ENCODE results near the gene NPC1. TPM values are rescaled to one million over a fixed set of nuclear protein-coding genes. Genes with fewer than 3 reads are reported as not detected.

Gene NPC1
- total and polyA plus RNA-seq, 8 donors: 6.2 to 25.6 (median 11.0) TPM

DNA sequence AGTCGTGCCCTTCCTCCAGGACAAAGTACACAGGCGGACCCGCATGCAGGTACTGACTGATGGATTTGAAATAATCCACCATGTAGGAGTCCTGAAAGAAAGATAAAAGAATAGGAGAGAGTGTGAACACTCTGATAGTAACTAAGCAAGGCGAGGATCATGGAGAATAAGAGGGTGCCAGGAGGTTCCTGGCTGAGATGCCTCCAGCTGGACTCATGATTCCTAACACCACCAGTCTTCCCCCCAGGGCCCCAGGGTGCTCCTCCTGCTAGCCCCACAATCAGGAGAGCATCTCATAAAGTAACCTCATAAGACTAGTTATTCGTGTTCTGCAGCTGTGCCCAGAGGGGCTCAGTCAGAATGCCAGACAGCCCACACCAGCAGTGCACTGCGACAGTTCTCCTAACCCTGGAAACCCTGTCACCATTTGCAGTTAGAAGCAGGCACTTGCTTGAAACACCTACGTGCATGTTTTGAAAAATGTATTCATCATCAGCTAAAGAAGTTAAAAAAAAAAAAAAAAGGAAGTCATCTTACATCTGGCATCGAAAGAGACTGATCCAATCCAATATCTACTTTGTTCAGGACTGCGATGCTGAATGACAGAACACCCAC is 46.3 kb downstream of the NPC1 start:
- WGBS, 2 donors: 87 to 92% methylated on average over 9 of the region's 9 CpGs
- Histone ChIP-seq H3K36me3 (peaks cover 0 to 89% (median 17%) of the 10 kb centered on the region in 3 donors), H3K4me3 (no peak overlapping the region), H3K27ac (no peak overlapping the region), H3K9me3 (no peaks in the 10 kb centered on the region), H3K27me3 (no peaks in the 10 kb centered on the region), H3K4me1 (no peaks in the 10 kb centered on the region)
- no peak for FAIRE-seq
- no peak for DNase-seq
- intact Hi-C loops (cut with DNase I): loop anchor here in 1 of 3 donors (10.0 kb wide), 1 partner anchor 75 kb away; no protein-coding TSS in a partner anchor
- TF ChIP-seq, protein P1, sequence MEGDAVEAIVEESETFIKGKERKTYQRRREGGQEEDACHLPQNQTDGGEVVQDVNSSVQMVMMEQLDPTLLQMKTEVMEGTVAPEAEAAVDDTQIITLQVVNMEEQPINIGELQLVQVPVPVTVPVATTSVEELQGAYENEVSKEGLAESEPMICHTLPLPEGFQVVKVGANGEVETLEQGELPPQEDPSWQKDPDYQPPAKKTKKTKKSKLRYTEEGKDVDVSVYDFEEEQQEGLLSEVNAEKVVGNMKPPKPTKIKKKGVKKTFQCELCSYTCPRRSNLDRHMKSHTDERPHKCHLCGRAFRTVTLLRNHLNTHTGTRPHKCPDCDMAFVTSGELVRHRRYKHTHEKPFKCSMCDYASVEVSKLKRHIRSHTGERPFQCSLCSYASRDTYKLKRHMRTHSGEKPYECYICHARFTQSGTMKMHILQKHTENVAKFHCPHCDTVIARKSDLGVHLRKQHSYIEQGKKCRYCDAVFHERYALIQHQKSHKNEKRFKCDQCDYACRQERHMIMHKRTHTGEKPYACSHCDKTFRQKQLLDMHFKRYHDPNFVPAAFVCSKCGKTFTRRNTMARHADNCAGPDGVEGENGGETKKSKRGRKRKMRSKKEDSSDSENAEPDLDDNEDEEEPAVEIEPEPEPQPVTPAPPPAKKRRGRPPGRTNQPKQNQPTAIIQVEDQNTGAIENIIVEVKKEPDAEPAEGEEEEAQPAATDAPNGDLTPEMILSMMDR (IDR thresholded peaks at IDR 0.05): no peak
- ATAC-seq: peak in 1 of 4 donors; percentile 25

DNA sequence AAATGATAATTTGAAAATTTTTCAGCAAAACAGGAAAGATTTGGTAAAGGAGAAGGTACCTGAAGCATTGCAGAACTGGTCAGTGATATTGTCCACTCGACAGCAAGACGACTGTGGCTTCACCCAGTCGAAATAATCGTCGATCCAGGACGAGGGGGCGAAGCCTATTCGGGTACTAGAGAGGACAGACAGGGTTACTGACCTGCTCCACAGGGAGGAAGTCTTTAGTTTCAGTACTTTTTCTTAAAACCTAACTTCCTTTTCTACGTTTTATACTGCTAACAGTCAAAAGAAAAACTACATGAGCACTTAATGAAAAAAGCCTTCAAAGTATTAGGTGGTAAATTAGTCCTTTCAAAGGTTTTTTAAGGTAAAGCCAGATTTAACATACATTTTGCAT is 47.0 kb downstream of the NPC1 start:
- intact Hi-C loops (cut with DNase I): loop anchor here in 1 of 3 donors (10.0 kb wide), 1 partner anchor 74 kb away; no protein-coding TSS in a partner anchor
- peak in 1 of 4 donors; percentile 13 for ATAC-seq
- WGBS, 2 donors: 85% methylated on average over 9 of the region's 9 CpGs
- no peaks in the 10 kb centered on the region for H3K4me1 ChIP-seq
- TF ChIP-seq, protein P1 (IDR thresholded peaks at IDR 0.05): no peak
- H3K27me3 ChIP-seq: no peaks in the 10 kb centered on the region
- no peak overlapping the region for H3K27ac ChIP-seq
- H3K4me3 ChIP-seq: no peak overlapping the region
- no peak for DNase-seq
- peaks cover 0 to 95% (median 17%) of the 10 kb centered on the region in 3 donors for H3K36me3 ChIP-seq
- H3K9me3 ChIP-seq: no peaks in the 10 kb centered on the region
- no peak for FAIRE-seq

DNA sequence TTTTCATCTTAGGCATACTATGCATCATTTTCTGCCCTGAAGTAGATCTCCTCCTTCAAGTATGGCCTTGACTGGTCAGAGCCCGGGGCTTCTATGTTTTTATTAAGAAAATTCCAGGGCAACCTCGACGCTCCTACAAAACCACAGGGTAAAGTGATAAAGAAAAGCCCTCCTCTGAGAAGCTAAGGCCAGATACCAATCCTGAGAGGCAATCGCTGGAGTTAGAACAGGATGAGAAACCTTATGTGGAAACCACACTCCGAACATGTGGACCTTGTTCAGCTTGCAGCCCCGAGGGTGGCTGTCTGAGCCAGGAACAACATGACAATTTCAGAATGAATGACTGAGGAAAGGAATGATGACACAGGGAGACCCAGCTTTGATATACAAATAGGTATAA is 47.4 kb downstream of the NPC1 start:
- no peak for DNase-seq
- Histone ChIP-seq H3K9me3 (no peaks in the 10 kb centered on the region), H3K27ac (no peak overlapping the region), H3K36me3 (peaks cover 2 to 95% (median 17%) of the 10 kb centered on the region in 3 donors), H3K4me1 (no peaks in the 10 kb centered on the region), H3K27me3 (no peaks in the 10 kb centered on the region), H3K4me3 (no peak overlapping the region)
- intact Hi-C loops (cut with DNase I): loop anchor here in 1 of 3 donors (10.0 kb wide), 1 partner anchor 74 kb away; no protein-coding TSS in a partner anchor
- FAIRE-seq: no peak
- 81 to 83% methylated on average over 6 of the region's 6 CpGs for WGBS, 2 donors
- TF ChIP-seq, protein P1 (IDR thresholded peaks at IDR 0.05): no peak
- no peak for ATAC-seq

DNA sequence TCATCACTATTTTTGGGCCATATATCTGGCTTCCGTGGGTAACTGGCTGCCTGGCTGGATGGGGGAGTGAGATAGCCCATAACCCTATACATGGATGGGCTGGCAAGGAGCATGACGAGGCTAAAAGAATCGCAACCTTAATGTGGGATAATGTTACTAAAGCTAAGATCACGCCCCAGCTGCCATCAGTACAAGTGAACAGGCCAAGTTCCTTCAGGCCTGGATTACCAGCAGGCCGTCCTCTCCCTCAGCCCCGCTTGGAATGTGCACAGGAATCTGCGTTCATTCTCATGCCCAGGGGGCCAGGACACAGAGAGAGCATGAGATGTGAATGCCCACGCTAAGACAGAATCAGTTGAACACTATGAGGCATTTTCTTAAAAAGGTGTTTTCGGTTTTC is 48.3 kb downstream of the NPC1 start:
- H3K4me3 ChIP-seq: no peak overlapping the region
- 93 to 97% methylated on average over 9 of the region's 9 CpGs for WGBS, 2 donors
- H3K27ac ChIP-seq: no peak overlapping the region
- peaks cover 6 to 94% (median 18%) of the 10 kb centered on the region in 3 donors for H3K36me3 ChIP-seq
- FAIRE-seq (no peak), ATAC-seq (no peak), DNase-seq (no peak)
- TF ChIP-seq, protein P1 (IDR thresholded peaks at IDR 0.05): no peak
- intact Hi-C loops (cut with DNase I): loop anchor here in 1 of 3 donors (10.0 kb wide), 1 partner anchor 73 kb away; no protein-coding TSS in a partner anchor
- no peaks in the 10 kb centered on the region for H3K9me3 ChIP-seq
- H3K4me1 ChIP-seq: no peaks in the 10 kb centered on the region
- no peaks in the 10 kb centered on the region for H3K27me3 ChIP-seq

DNA sequence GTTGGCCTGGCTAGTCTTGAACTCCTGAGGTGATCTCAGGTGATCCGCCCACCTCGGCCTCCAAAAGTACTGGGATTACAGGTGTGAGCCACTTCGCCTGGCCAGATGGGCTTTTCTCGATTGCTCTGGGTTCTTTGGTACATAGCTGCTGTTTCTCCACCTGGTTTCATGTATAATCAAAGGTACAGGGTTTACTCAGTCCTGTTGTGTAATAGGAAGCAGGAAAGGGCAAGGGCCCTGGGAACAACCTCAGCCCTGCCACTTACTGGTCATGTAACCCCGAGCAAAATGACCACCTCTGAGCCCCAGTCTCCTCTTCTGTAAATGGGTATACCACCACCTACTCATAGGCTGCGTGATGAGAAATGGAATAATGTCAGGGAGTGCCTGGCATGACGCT is 49.0 kb downstream of the NPC1 start:
- Histone ChIP-seq H3K27me3 (no peaks in the 10 kb centered on the region), H3K9me3 (no peaks in the 10 kb centered on the region), H3K4me3 (no peak overlapping the region), H3K4me1 (no peaks in the 10 kb centered on the region), H3K36me3 (peaks cover 6 to 93% (median 21%) of the 10 kb centered on the region in 3 donors), H3K27ac (no peak overlapping the region)
- TF ChIP-seq, protein P1 (IDR thresholded peaks at IDR 0.05): no peak
- intact Hi-C loops (cut with DNase I): loop anchor here in 1 of 3 donors (10.0 kb wide), 1 partner anchor 72 kb away; no protein-coding TSS in a partner anchor
- DNase-seq (no peak), ATAC-seq (no peak), FAIRE-seq (no peak)
- 89 to 94% methylated on average over 7 of the region's 7 CpGs for WGBS, 2 donors

Data from pancreas (tissue), 10 donors.